ENCODE results near the gene LINC01488. TPM values are rescaled to one million over a fixed set of nuclear protein-coding genes. Genes with fewer than 3 reads are reported as not detected.

The LINC01488 gene
- total and polyA plus RNA-seq, 2 of the 13 experiments (the other 11 are each of a cell fraction or from before 2014, with no cell fraction given), result 0.26 to 0.58 TPM

DNA sequence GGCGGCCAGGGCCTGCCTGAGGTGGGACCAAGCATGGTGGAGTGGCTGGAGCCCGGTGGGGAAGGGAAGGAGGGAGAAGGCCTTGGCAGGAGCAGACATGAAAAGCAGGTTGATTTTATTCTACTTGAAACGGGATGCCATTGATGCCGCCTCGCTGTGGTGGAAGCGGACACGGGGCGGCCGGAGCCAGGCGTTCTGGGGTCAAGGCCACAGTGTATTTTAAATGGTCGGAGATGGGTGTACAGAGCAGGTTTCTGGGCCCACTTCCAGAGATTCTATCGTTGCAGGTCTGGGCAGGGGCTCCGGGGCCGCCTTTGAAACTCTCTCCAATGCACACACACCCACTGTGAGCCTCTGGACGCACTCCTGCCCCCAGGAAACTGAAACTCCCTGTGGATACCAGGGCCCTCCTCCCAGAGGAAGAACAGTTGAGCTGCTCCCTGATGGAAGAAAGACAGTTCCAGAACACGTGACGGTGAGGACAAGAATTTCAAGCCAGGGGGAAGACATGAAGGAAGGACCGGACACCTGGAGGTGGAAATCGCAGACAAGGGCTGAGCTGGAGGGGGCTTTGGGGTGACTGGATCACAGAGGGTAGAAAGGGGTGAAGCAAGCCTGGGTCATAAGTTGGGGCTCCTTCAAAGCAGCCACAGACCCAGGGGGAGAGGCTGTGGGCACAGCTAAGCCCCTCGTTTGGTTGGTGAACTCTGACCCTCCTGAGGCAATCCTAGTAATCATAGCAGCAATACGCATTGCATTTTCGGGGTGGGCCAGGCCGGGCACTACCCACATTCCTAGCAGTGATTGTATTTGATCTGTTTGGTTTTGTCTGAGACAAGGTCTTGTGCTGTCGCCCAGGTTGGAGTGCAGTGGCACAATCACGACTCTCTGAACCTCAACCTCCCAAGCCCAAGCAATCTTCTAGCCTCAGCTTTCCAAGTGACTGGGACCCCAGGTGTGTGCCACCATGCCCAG lies 12.3 kb upstream of the LINC01488 start:
- Histone ChIP-seq H3K9ac (ENCODE audit: insufficient read depth, low read depth, low read length) (peak overlapping the region; percentile 44), H2AFZ (ENCODE audit: low read length) (no peak overlapping the region), H3K79me2 (ENCODE audit: insufficient read depth, low read length) (no peaks in the 10 kb centered on the region), H3K36me3 (replicated peaks in 1 of 2; ENCODE audit: control insufficient read depth in 1 of 2, insufficient read depth in 2 of 2, low read length in 2 of 2) (no peaks in the 10 kb centered on the region), H3K4me2 (ENCODE audit: low read depth, low read length) (peak overlapping the region; percentile 85), H4K20me1 (ENCODE audit: insufficient read depth, low read length) (no peaks in the 10 kb centered on the region), H3K4me3 (replicated peaks in 1 of 3; ENCODE audit: insufficient read depth in 1 of 3, low read depth in 2 of 3, low read length in 3 of 3) (peak overlapping the region; percentile 15 to 50 (median 19); a peak in 5 of 6 replicates), H3K27ac (ENCODE audit: extremely low read length, insufficient read depth, low read length) (peak overlapping the region; percentile 60), H3K4me1 (ENCODE audit: insufficient read depth, low read length) (peaks cover 57% of the 10 kb centered on the region), H3K9me3 (ENCODE audit: low read length) (peaks cover 12% of the 10 kb centered on the region), H3K27me3 (ENCODE audit: control insufficient read depth in 1 of 2, insufficient read depth in 2 of 2, low read length in 2 of 2) (no peaks in the 10 kb centered on the region)
- DNase-seq (ENCODE audit: low spot score), result peak; percentile 91
- ChIA-PET POLR2A (interaction anchor here (1.0 to 1.5 kb wide), 5 partner anchors 9 to 206 kb away, joined by 3 to 4 read pairs (median 4); partner anchors contain the start of gene LTO1), CTCF (ENCODE audit: low intra/inter-chr PET ratio, low total read pairs) (no interaction called here)
- in situ Hi-C loops (cut with HindIII; ENCODE audit: extremely low pct_ligation_motif_present, low pct_unique_long_range_greater_than_20kb), result no loop called here
- ATAC-seq, result peak; percentile 80
- intact Hi-C loops (cut with micrococcal nuclease; ENCODE audit: unreplicated experiment), result loop anchor here (2.0 kb wide), 1 partner anchor 28 kb away; no protein-coding TSS in a partner anchor
- peak; percentile 68 for FAIRE-seq
- BruUV-seq (replicated peaks), result no TSS peak
- 7% methylated on average over 20 of the region's 25 CpGs for WGBS (ENCODE audit: low lambda C conversion rate)
- TF ChIP-seq ZBTB3 (CRISPR knock-in tag; IDR thresholded peaks at IDR 0.05; ENCODE audit: borderline replicate concordance, low read depth), result no peak
- peak; percentile 42; the same call in 1 of the 2 replicates for TF ChIP-seq ISL2 (CRISPR knock-in tag; IDR thresholded peaks at IDR 0.05)
- no peak for TF ChIP-seq ELF1 (CRISPR knock-in tag; IDR thresholded peaks at IDR 0.05)
- TF ChIP-seq, protein P1, sequence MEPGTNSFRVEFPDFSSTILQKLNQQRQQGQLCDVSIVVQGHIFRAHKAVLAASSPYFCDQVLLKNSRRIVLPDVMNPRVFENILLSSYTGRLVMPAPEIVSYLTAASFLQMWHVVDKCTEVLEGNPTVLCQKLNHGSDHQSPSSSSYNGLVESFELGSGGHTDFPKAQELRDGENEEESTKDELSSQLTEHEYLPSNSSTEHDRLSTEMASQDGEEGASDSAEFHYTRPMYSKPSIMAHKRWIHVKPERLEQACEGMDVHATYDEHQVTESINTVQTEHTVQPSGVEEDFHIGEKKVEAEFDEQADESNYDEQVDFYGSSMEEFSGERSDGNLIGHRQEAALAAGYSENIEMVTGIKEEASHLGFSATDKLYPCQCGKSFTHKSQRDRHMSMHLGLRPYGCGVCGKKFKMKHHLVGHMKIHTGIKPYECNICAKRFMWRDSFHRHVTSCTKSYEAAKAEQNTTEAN (CRISPR knock-in tag; conservative IDR thresholded peaks at IDR 0.05), result 0 out of 2 replicates have a peak, but pooled peaks have one; percentile 30
- TF ChIP-seq, protein P2, sequence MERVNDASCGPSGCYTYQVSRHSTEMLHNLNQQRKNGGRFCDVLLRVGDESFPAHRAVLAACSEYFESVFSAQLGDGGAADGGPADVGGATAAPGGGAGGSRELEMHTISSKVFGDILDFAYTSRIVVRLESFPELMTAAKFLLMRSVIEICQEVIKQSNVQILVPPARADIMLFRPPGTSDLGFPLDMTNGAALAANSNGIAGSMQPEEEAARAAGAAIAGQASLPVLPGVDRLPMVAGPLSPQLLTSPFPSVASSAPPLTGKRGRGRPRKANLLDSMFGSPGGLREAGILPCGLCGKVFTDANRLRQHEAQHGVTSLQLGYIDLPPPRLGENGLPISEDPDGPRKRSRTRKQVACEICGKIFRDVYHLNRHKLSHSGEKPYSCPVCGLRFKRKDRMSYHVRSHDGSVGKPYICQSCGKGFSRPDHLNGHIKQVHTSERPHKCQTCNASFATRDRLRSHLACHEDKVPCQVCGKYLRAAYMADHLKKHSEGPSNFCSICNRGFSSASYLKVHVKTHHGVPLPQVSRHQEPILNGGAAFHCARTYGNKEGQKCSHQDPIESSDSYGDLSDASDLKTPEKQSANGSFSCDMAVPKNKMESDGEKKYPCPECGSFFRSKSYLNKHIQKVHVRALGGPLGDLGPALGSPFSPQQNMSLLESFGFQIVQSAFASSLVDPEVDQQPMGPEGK (CRISPR knock-in tag; IDR thresholded peaks at IDR 0.05), result peak; percentile 67
- TF ChIP-seq SSRP1 (CRISPR knock-in tag; IDR thresholded peaks at IDR 0.05), result no peak
- peak; percentile 65 for TF ChIP-seq NR2C2 (CRISPR knock-in tag; IDR thresholded peaks at IDR 0.05; ENCODE audit: borderline replicate concordance)
- TF ChIP-seq MZF1 (CRISPR knock-in tag; IDR thresholded peaks at IDR 0.05; ENCODE audit: borderline replicate concordance), result no peak
- no peak for TF ChIP-seq ZNF775 (CRISPR knock-in tag; IDR thresholded peaks at IDR 0.05; ENCODE audit: borderline replicate concordance)
- no peak for TF ChIP-seq ZNF768 (CRISPR knock-in tag; IDR thresholded peaks at IDR 0.05)
- TF ChIP-seq MED1 (CRISPR knock-in tag; IDR thresholded peaks at IDR 0.05), result peak; percentile 58
- TF ChIP-seq, protein P3, sequence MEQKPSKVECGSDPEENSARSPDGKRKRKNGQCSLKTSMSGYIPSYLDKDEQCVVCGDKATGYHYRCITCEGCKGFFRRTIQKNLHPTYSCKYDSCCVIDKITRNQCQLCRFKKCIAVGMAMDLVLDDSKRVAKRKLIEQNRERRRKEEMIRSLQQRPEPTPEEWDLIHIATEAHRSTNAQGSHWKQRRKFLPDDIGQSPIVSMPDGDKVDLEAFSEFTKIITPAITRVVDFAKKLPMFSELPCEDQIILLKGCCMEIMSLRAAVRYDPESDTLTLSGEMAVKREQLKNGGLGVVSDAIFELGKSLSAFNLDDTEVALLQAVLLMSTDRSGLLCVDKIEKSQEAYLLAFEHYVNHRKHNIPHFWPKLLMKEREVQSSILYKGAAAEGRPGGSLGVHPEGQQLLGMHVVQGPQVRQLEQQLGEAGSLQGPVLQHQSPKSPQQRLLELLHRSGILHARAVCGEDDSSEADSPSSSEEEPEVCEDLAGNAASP (CRISPR knock-in tag; IDR thresholded peaks at IDR 0.05; ENCODE audit: borderline replicate concordance), result peak; percentile 90; the same call in 1 of the 2 replicates
- no peak for TF ChIP-seq CREB1 (IDR thresholded peaks at IDR 0.05)
- no peak for TF ChIP-seq CREB1 (CRISPR knock-in tag; IDR thresholded peaks at IDR 0.05)
- TF ChIP-seq, protein P4, sequence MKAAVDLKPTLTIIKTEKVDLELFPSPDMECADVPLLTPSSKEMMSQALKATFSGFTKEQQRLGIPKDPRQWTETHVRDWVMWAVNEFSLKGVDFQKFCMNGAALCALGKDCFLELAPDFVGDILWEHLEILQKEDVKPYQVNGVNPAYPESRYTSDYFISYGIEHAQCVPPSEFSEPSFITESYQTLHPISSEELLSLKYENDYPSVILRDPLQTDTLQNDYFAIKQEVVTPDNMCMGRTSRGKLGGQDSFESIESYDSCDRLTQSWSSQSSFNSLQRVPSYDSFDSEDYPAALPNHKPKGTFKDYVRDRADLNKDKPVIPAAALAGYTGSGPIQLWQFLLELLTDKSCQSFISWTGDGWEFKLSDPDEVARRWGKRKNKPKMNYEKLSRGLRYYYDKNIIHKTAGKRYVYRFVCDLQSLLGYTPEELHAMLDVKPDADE (CRISPR knock-in tag; IDR thresholded peaks at IDR 0.05), result no peak
- peak; percentile 50; the same call in 1 of the 2 replicates for TF ChIP-seq HMG20A (CRISPR knock-in tag; IDR thresholded peaks at IDR 0.05; ENCODE audit: borderline replicate concordance)
- TF ChIP-seq ZNF891 (CRISPR knock-in tag; IDR thresholded peaks at IDR 0.05), result no peak; the same call in 1 of the 2 replicates
- TF ChIP-seq ZNF703 (CRISPR knock-in tag; IDR thresholded peaks at IDR 0.05; ENCODE audit: borderline replicate concordance), result no peak
